ENCODE results near the gene CACHD1.

The CACHD1 gene

DNA sequence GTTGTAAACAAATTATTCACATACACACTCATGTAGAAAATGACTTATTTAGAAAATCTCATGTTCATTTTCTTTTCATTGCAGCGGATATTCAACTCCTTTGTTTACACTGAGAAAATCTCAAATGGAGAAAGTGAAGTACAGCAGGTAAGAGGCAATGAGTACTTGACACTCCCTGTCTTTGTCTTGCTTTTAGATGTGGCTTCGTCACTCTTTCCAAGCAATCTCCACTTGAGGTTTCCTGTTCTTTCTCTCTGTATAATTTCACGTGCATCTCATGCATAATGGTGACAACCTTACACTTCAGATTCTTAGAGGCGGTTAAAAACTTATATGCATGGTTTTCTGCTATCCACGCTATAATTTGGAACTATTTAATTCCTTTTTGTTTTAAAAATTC, 80.6 kb downstream of the CACHD1 start:
- DNase-seq (ENCODE audit: low spot score) = no peak

DNA sequence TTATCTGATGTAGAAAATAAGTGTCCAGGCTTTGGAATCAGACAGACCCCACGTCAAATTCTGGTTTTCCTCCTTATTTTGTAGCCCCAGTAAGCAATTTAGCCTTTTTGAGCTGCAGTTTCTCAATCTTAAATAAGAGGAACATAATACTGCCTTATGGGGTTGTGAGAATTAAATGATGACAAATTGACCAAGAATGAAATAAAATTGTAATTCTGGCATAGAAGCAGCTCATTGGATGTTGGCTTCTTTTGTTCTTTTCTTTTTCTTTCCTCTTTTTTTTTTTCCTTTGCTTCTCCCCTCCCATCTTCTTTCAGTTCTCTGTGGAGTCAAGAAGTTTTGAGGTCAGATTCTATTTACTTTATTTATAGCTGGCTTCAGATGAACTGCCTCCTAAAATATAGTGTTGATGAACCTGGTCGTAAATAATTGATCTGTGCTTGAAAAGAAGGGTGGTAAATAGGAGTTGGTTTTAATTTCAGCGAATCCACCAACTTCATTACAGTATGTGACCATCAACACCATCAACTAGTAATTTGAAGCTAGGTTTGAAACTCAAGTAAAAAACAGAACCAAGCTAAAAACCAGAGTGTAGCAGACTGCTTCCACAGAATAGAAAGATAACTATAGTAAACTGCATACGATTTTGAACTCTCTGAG, 81.1 kb downstream of the CACHD1 start:
- DNase-seq (ENCODE audit: low spot score) = no peak

DNA sequence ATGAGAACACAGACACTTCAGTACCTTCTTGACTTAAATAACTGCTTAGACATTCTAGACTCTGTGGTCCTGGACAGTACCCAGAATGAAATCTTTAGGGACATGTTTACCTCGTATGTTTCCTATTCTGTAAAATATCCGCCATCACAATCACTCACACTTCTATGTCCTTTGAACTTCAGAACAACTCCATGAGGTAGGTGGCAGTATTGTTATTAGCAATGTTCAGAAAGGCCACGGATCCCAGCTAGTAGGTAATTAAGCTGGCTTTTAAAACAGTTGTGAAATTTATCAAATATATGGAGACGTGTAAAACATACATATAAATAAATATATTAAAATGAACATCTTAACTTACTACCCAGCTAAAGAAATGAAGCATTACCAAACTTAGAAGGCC, 83.4 kb downstream of the CACHD1 start:
- no peak for DNase-seq (ENCODE audit: low spot score)

DNA sequence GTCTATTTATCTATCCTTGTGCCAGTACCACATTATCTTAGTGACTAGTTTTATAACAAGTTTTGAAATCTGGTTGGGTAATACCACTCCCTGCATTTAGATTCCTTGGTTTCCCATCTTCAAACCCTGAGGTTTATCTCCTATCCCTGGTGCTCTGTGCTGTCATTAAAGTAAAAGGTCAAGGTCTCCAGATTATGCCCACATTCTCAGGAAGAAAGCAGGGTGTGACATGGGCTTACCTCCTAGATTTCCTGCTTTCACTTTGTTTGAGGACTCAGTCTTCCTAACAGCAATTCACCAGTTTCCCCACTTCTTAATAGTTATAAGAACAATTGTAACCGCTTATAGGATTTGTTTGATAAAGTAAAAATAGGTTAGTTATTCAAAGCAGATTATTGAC, 86.0 kb downstream of the CACHD1 start:
- DNase-seq (ENCODE audit: low spot score) = no peak

- no peak for DNase-seq (ENCODE audit: low spot score)
Observed at GRCh38 chr1:64561993-64562392, 92.1 kb downstream of the CACHD1 start.

GRCh38 chr1:64563958-64564565, 94.1 kb downstream of the CACHD1 start:
- no peak for DNase-seq (ENCODE audit: low spot score)

- no peak for DNase-seq (ENCODE audit: low spot score)
Observed at GRCh38 chr1:64564891-64565290, 95.0 kb downstream of the CACHD1 start.

DNA sequence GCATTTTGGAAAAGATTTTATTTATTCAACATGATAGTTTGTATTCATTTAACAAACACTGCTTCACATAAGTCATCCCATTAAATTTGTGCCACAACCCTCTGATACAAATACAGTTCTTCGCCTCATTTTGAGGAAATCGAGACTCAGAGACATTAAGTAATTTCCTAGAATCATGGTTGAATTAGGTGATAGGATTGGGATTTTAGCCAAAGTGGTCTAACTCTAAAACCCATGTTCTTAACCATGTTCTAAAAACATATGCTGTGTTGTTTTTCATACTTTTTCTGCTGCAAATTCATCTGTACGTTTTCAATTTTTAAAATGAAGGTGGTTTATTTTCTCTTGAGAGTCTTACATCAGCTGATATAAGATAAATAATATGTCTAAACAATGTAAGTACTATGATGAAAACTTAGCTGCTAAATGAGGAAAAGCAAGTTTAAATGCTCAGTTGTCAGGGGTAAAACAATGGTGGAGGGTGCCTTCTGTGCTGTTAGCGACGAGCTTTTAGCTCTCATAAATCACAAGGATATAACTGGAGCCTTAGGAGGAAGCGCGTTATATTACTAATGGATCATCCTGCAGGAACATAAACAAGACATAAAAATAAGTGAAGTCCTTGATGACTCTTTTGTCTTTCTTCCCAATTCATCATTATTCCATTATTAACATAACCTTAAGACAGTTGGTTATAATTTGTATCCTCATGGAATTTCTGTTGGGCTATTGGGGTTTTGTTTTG, 97.7 kb downstream of the CACHD1 start:
- no peak for DNase-seq (ENCODE audit: low spot score)

GRCh38 chr1:64568171-64568450, 98.2 kb downstream of the CACHD1 start:
- DNase-seq (ENCODE audit: low spot score) = no peak

DNA sequence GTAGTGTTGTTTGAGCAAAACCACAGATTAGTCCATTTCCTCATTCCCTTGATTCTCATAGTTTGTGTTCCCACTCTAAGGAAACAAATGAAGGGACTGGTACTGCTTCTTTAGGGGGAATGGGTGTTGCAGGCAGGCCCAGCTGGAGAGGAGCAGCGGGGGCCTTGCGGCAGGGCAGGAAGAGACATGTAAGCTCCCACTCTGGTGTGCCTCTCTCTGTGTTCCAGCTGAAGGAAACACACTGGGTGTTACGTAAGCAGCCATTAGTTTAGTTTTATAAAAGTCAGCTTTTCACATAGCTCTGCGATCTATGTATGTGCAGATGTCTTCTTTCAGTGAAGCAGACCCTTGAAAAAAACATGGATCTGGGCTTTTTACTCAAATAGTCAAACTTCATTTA, 99.5 kb downstream of the CACHD1 start:
- no peak for DNase-seq (ENCODE audit: low spot score)

- DNase-seq (ENCODE audit: low spot score) = no peak
Observed at GRCh38 chr1:64570267-64570855, 100.4 kb downstream of the CACHD1 start.

DNA sequence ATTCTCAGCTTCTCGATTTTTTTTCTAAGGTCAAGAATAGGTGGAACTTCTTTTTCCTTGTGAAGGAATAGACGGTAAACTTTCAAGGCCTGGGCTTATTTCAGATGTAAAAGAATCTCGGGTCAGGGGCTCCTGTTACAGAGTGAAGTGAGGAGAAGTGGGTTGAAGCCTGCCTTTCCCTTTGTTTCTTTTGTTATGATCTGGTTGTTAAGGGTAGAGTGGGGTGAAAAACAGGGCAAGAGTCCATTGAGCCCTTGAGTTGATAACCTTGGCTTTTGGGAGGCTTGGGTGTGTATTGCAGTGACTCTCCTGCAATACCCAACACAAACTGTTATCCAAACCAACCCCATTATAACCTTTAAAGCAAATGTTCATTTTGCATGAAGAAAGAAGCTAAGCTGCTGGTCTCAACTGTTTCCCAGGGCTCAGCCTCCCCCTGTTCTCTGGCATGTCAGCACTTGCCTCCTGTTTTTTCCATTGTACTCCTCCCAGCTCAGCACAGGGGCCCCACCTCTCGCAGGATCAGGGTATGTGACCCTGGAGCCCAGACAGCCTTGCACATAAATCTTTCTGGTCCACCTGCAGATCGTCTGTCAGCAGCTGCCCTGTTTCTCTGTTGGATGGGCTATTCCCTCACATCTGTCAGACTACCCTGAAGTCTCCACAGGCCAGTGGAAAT, 102.4 kb downstream of the CACHD1 start:
- DNase-seq (ENCODE audit: low spot score) = no peak

- no peak for DNase-seq (ENCODE audit: low spot score)
Observed at GRCh38 chr1:64574301-64574700, 104.4 kb downstream of the CACHD1 start.

DNA sequence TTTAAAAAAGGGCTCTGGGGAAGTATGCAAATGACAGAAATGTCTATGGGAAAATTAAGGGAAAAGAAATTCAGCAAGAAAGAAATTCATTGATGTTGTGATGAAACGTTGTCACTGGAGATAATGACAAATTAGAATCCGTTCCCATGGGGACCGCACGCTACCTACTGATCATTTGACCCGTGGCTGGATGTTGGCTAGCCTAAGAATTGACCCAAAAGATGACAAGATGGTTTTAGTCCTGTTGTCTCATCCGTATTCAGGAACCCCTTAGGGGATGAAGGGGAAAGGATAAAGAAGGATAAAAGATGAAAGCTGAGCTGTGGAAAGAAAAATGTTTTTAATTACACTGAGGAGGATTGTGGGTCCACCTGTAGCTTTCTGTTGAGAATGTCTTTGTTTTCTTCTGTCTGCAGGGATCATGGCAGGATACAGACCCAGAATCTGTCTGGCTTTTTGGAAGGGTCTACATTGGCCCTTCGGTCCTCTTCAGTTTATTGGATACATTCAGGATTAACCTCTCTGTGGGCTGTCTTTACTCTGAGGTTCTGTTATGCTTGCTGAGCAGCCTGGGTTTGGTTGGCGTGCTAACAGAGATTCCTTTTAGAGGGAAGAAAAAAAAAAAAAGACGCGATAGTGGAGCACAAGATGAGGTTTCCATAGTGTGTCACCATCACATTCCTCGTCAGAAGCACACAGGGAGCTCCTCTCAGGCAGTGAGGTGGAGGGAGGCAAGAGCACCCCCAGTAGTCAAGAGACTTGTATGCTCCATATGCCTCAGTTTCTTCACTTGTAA, 106.2 kb downstream of the CACHD1 start:
- no peak for DNase-seq (ENCODE audit: low spot score)

- DNase-seq (ENCODE audit: low spot score) = no peak
Observed at GRCh38 chr1:64578270-64578973, 108.5 kb downstream of the CACHD1 start.

DNA sequence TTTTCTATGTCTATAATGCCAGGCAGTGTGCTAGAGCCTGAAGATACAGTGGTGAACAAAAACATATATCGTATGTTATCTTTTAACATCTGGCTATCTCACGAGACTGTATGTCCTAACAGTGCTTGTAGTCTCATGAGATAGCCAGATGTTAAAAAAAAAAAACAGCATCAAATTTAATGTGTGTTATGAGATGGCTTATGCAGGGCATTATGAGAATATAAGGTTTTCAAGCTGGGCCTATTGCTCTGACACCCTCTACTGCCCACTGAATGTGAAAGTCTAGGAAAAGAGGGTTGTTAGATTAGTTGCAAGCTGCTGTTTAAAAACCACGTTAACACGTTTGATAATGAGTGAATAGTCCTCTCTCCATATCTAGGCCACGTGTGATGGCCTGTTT, 109.8 kb downstream of the CACHD1 start:
- DNase-seq (ENCODE audit: low spot score) = no peak

DNA sequence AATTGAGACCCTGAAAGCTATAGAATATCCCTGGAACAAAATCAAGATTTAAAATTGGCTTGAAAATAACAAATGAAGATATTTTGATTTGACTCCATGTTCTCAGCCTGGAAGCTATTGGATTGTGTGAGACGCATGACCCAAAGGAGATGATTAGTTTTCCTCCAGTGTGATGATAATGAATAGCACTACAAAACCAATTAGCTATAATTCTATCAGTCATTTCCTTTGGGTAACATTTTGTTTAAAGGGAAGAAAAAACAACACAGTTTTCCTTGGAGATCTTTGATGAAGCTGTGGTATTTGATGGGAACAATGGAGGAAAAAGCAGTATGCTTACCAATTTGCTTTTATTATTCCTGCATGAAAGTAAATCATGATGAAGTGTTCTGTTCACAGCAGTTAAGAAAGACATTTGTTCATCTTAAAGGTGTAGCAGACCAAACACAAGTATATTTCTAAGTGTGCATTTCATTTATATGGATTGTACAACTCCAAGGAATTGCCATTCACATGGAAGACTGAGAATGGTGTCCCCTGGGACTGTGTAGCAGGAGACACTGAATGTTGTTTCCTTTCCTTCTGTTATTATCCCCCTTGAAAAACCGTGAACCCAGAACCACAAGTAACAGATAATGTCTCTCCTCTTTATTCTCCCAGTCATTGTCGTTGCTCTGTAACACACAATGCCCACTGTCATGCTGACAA, 111.4 kb downstream of the CACHD1 start:
- DNase-seq (ENCODE audit: low spot score) = no peak

DNA sequence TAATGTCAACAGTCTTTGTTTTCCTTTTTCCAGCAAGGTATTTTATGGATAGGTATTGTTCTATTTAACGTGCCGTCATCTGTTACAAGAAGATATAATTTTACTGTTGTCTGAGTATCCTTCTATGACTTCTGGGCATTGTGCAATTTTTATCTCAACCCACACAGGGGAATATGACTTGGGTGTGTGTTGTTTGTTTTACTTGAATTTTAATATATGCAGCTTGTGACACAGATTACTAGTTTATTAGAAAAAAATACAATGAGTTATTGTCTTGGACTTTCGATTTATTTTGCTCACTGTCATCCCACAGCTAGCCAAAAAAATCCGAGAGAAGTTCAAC, 111.9 kb downstream of the CACHD1 start:
- no peak for DNase-seq (ENCODE audit: low spot score)

- DNase-seq (ENCODE audit: low spot score) = no peak
Observed at GRCh38 chr1:64584479-64584878, 114.5 kb downstream of the CACHD1 start.

DNA sequence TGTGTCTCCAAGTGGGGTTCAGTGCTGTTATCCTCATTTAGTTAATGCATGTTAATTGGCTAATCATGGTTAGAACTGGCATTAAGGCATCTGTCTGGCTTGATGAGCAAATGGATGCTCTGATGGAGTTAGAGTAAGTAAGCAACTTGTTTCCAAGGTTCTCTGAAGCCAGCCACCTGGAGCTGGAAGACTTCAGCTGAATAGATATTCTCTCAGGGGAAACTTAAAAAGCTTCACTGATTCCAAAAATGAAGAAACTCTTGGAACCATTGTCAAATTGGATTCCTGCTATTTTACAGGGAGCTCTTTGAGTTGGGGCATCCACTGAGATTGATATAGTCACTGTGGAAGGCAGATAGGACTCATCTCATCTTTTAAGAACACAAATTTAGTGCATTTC, 118.9 kb downstream of the CACHD1 start:
- no peak for DNase-seq (ENCODE audit: low spot score)

GRCh38 chr1:64590316-64590715, 120.4 kb downstream of the CACHD1 start:
- no peak for DNase-seq (ENCODE audit: low spot score)
